OCI-M2 (cell line): Measurements from ENCODE around the gene LHX6.

Experiments used
- DNase-seq: peaks from one replicate; lab custom pipeline; 2025; ENCODE audit not compliant: unreplicated experiment; lab: John Stamatoyannopoulos, UW

Gene LHX6

DNA sequence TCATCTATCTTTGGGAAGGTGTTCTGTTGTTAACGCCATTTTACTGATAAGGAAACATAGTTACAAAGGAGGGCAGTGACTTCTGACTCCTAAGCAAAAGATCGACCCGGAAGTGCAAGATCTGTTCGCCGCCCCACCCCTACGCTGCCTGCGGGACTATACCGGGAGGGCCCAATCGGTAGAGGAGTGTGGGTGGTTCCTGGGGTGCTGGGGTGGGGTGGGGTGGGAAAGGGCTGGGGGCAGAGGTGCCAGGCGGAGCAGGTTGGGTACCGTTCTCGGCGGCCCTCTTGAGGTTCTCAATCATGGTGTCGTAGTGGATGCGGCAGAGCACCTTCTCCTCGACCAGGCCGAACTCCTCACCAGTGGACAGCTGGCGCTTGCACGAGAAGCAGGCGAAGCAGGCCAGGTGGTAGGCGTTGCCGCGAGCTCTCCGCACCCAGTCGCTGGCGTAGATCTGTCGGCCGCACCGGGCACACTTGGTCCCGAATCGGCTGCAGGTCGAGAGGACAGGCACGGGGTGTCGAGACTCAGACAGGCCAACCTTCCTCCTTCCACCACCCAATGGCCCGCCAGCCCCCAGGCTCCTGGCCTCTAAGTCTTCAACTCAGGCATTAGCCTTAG is 11.8 kb downstream of the LHX6 start:
- no peak for DNase-seq

DNA sequence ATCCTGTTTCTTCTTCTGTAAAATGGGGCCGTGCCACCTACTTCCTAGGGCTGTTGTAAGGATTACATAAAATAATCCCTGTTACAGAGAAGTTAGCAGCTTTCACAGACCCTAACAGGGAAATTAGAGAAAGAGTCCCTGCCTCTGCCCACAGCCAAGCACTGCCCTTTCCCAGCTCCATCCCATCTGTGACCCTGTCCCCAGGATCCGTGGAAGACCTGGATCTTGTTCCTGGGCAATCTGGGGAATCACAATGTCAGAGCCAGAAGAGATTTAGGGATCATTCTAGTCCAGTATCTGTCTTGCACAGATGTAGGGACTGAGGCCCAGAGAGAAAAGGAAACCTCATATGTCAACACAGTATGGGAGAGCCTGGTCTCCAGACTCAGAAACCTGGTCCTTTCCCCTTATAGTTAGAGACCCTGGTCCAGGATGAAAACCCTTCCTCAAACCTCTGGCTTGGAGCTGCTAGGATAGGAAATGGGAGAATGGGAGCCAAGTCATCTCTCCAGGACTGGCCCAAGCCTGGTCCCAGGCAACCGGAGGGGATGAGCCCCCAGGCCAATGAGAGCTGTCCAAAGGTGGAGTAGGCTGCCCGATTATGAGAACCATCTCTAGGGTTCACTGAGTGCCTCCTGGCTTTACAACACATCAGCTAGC is 12.5 kb downstream of the LHX6 start:
- no peak for DNase-seq

DNA sequence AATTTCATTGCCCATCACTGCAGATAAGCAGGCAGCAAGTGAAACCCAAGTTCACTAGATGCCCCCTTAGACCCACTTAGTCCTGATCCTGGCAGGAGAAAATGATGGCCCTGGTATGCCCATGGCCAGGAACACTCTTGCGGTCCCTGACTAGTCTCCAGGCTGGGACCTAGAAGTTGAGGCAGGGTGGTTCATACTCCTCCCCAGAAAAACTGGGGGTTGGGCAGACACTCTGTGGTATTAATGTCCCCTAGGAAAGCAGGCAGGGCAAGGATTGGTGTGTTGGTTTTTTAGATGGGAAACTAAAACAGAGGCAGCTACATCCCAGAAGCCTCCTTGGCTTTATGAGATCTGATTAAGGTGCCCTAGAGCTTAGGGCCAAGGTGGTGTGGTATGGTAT is 13.1 kb downstream of the LHX6 start:
- no peak for DNase-seq

DNA sequence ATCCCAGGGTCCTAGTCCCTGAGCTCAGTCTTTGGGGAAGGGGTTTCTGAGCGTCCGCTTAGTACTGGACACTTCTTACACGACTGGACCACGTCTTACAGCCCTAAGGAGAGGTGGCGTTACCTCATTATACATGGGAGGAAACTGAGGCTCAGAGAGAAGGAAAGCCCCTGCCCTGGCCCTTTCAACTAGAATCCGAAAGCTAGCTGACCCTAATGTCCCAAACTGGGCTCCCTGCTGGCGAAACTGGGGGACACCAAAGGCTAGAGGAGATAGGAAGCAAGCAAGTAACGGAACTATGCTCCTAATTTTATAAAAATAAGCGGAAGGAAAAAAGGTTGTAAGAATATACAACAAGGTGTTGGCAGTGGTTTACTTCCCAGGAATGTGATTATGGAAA is 14.2 kb downstream of the LHX6 start:
- no peak for DNase-seq

DNA sequence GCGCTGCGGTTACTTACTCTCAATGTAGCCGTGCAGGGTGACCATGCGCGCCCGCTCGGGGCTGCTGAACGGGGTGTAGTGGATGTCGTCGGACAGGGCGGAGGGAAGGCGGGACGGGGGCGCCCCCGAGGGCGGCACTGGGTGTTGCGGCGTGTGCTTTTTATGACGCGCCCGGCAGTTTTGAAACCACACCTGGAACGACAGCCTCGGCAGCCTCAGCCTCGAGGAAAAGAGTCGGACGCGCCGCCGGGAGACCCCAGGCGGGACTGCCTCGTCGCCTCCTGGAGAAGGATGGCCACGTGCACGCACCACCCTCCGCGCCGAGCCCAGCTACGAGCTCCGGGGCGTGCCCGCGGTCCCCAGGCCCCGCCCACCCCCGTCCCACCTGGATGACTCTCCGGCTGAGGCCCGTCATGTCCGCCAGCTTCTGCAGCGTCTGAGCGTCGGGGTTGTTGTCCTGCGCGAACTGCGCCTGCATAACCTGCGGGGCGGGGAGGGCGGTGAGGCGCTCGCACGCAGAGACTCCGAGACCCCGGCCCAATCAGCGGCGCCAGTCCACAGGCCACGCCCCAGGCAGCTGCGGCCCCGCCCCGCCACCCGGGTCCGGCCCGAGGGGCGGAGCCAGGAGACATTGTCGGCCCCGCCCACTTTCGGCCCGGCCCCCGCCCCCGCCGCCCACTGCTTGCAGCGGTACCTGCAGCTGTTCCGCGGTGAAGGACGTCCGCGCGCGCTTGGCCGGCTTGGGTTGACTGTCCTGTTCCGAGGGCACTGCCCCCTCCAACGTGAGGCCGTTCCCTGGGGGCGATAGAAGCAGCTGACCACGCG is 15.0 kb downstream of the LHX6 start:
- DNase-seq = peak; percentile 29

DNA sequence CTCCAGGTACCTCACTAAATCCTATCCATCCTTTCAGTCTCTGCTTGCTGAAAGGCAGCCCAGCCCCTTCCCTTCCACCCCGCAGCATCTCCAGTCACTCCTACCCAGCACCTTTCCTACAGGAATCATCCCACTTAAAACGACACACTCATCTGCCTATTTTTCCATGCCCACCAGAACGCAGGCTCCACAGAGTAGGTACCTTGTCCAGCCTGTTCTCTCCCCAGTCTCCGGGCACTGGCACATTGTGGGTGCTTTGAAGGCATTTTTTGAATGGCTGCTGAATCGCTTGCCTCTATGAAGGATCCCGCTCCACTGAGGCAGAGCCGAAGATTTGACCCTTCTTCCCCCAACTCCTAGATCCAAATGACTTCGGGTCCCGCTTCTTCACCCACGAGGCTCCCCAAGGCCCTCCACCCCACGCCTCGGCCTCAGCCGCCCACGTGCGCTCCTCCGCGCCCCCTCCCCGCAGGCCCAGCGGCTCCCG is 15.6 kb downstream of the LHX6 start:
- no peak for DNase-seq

DNA sequence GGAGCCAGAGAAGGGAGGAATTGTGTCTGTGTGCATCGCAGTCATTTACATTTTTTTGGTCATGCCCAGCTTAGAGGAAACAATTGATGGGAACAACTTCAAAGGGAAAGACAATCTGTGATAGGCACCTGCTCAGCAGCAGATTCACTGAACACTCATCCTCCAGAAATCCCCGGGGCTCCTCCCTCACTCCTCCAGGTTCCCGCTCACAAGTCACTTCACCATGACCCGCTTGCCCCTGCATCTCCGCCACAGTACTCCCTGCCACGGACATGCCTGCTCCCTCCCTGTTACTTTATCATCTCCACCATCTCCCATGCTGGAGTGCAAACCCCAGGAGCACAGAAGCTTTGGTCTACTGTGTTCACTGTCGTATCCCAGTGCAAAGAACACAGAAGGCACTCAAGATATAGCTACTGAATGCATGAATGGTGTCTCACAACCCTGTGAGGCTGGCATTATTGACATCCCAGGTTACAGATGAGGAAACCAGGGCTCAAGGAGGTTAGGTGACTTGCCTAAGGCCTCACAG is 16.2 kb downstream of the LHX6 start:
- no peak for DNase-seq

DNA sequence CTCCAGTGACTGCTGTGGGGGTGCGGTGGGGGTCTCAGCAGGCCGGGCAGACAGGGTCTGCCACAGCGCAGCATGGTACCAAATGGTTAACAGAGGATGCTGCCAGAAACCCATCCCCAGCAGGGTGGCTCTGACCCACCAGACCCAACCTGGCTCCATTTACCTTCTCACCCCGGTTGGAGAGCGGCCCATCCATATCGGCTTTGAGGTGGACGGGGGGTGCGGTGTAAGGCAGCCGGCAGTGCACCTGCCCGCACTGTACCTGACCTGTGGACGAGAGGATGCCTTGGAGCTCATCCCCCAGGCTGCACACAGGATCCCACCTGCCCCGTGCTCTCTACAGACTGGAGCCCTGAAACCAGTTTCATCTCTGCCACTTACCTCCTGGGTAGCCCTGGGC is 19.3 kb downstream of the LHX6 start:
- no peak for DNase-seq

DNA sequence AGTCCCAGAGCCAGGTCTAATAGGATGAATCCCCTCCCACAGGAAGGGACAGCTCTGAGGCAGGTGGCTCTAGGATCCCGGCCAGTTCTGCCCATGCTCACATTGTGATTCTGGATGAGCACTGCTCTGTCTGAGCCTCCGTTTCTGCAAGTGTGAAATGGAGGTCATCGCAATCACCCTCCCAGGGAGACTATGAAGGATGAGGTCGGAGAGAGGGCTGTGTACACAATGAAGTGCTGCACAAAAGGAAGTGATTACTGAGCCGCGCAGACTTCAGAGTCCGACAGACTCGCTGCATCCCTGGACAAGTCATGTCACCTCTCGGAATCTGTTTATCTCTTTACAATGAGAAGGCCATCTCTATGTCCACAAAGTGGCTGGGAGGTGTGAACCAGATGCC is 21.7 kb downstream of the LHX6 start:
- no peak for DNase-seq

DNA sequence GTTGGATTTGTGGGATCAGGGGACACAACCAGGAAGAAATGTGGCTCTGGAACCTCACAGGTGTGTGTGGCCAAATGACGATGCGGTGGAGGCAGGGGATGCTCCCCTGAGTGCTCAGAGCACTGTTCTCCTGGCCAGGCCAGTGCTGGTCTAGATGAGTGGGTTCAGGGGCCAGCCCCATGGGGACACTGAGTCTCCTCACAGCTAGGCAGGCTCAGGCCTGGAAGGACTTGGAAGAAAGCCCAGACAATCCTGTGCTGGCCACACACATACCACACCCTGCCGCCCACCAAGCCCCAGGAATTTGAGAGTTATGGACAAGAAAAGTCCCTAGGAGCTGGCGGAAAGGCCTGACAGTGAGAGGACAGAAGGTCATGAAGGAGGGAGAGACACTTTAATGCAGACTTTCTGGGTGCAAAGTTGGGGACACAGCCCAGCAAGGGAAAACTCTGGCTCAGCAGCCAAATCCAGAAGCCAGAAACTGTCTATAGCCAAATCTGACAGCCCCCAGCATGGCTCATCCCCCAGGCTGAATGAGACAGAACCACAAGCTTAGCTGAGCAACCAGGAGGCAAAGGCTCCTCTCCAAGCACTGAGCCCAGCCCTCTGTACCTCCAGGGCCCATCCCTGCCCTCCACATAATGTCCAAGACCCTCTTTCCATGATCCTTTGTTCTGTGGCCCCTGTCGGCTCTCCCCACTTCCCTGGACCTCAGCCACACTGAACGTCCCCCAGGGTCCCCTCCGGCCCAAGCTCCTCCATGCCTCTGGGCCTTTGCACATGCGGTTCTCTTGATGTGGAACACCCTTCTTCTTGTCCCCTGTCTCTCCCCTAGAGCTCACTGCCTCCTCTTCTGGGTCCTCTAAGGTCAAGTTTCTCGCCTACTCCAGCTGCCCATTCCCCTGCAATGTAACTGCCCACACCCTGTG is 22.4 kb downstream of the LHX6 start:
- DNase-seq = no peak

DNA sequence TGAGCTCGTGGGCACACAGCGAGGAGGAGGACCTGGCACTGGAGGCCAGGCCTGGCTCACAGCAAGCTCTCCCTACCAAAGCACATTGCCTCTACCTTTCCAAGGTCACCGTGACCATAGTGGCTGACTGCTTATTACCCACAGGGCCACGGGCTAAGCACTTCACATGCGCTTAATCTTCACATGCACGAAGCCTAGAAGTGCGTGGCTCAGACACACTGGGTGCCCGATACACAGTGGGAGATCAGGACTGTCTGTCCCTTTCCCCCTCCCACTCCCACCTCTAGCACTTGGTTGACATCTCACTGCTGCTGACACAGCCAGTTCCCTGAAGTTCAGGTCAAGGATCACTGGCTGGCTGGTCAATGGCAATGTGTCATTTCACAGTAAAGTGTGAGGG is 23.6 kb downstream of the LHX6 start:
- DNase-seq = no peak

DNA sequence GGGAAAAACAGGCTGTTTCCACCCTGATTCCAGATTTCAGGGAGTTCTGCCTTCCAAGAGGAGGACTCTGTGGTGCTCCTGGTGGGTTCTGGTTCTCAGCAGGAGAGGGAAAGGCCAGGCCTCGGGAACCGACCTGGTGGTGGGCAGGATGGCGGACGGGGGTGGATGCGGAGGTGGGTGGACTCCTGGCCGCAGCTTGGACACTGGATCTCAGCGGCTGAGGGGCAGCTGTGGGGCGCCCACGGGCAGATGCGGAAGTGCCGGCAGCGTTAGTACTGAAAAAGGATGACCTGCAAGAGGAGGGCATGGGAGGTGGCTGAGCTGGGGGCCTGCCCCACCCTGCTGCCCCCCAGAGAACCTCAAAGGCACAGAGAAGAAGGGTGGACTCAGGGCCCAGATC is 24.3 kb downstream of the LHX6 start:
- DNase-seq = no peak

DNA sequence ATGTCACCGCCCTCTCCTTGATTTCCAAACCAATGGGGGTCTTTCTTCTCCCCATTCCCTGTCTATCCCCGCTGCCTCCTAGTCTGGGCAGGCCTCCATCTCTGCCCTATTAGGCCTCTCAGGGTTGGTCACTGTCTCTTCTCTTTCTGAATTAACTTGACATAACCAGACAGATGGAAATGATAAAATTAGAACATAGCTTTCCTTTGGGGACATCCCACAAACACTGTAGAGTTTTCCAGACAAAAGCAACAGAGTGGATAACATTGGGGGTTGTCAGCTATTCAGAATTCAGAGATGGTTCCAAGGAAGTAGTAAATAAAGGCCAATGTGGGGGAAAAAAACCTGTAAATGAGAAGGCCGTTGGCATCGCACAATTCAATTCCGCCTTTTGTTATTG is 24.7 kb downstream of the LHX6 start:
- DNase-seq = no peak

DNA sequence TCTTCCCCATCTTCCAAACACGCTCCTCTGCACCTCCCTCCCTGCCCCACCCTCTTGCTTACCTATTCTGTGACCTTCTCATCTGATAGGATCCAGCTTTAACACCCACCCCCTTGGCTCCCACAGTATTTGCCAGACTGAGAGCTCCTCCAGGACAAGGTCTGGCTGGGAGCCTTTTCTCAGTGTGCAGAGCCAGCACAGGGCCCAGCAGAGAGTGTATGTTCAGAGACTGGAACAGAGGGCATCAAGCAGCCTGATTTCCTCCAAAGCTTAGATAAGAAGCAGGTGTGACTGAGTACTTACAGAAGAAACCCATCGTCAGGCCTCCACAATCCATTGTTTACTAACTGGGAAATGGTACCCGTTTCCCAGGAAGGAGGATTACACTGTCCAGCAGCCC is 26.6 kb downstream of the LHX6 start:
- no peak for DNase-seq

DNA sequence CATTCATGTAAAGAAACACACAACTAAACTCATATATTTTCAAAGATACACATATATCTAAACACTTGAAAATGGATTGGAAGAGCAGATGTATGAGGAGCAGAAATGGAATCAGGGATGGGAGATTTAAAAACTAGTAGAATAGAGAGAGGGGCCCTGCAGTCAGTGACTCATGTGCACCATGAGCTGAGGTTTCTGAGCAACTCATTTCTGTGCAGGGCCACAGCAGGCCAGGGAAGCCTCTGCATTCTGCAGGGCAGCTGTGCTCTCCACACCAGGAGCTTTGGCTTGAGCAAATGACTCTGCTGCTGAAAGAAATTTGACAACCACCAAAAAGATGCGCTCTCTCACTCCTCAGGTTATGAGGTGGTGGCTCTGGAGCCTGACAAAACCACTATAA is 27.1 kb downstream of the LHX6 start:
- DNase-seq = no peak

DNA sequence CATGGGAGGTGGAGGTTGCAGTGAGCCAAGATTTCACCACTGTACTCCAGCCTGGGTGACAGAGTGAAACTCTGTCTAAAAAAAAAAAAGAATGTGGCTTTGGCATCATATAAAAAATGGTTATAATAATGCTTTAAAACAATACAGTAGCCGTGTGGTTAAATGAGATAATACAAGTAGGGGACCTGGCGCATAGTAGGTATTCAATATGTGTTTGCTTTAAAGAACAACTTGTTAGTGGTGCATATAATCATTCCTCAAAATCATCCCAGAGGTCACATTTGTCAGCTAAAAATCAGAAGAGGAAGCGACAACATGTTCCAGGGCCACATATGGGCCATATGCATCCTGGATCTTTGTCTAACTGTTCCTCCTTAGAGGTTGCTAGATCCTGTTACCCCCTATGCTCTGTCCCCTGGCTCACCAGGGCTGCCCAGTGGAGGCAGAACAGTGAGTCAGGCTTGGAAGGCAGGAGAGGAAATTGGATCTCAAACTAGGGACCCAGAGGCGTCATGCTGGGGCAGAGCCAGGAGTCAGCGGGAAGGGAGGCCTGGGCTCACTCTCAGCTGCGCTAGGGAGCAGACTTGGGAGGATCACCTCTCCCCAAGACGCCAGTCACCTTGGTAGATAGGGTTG is 27.7 kb downstream of the LHX6 start:
- DNase-seq = no peak

DNA sequence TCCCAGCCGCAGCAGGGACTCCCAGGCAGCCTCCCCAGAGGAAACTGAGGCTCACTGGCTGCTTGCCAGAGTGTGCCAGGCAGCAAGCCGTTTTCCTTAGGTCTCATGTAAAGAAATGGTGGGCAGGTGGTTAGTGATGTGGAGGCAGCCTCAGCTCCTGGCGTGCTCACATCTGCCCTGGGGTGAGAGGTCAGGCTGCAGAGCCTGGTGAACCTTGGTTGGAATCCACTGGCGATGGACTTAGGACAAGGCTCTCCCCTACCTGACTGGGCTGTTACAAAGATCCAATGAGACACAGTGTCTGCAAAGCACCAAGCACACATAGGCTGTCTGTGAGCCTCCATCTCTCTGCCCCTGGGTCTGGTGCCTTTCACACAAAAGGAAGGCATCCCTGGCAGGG is 30.9 kb downstream of the LHX6 start:
- DNase-seq = no peak

DNA sequence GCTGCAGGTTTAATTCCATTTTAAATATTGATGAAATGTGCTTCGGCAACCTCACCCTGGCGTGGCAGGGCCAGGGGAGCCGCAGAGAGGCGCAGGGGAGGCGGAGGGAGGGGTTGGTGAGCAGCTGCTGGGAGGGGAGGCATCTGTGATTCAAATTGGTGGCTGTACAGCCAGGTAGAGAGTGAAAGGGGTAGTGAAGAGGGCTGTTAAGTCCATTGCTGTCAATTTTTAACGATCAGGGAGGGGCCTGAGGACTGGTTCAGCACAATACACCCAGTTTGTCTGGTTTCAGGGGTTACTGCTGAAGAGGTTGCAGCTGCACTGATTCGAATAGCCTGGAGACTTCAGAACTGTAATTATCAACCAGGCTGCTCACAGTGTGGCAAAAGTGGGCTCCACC is 31.3 kb downstream of the LHX6 start:
- no peak for DNase-seq

DNA sequence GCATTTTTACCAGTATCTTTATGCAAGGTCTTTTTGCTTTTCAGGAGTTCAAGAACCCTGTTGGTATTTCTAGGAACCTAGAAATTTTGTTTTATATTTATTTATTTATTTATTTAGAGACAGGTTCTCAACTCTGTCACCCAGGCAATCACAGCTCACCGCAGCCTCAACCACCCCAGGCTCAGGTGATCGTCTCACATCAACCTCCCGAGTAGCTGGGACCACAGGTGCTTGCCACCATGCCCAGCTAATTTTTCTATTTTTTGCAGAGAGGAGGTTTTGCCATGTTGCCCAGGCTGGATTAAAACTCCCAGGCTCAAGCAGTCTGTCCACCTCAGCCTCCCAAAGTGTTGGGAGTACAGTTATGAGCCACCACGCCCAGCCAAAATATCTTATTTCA is 32.9 kb downstream of the LHX6 start:
- no peak for DNase-seq

DNA sequence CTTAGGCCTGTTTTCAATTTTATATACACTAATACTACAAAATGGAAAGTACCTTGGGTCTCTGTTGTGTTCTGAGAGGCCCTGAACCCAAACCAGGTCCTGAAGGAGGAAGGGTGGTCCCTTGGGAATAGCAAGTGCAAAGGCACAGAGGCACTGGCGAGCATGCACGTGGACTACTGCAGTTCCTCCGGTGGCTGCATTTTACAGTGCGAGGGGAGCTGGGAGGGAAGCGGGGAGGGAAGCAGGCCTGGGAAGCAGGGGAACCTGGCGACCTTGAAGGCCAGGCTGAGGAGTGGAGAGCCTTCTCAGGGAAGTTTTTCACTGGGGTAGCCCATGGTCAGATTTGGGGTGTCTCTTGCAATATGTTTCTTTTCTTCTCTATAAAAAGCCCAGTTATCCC is 35.1 kb downstream of the LHX6 start:
- no peak for DNase-seq
